GM19324 (cell line): ENCODE results near the gene BEND6.
A peak's percentile ranks its signal among the peaks of the same experiment; 100 is the strongest.

Source experiments
- ATAC-seq: cut with Tn5 transposase; IDR thresholded peaks from one replicate; pipeline ENCODE4 v1.9.1; 2021; ENCODE audit warnings: mild to moderate bottlenecking, moderate library complexity; ENCODE audit not compliant: unreplicated experiment, low FRiP score

BEND6 gene, protein sequence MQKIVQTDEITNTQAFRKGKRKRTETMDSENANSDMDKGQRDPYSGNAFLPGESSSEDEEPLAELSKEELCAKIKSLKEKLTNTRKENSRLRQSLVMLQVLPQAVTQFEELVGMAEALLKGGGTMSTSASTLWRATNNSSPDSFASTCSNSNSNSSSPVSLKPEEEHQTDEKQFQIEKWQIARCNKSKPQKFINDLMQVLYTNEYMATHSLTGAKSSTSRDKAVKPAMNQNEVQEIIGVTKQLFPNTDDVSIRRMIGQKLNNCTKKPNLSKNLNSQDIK

DNA sequence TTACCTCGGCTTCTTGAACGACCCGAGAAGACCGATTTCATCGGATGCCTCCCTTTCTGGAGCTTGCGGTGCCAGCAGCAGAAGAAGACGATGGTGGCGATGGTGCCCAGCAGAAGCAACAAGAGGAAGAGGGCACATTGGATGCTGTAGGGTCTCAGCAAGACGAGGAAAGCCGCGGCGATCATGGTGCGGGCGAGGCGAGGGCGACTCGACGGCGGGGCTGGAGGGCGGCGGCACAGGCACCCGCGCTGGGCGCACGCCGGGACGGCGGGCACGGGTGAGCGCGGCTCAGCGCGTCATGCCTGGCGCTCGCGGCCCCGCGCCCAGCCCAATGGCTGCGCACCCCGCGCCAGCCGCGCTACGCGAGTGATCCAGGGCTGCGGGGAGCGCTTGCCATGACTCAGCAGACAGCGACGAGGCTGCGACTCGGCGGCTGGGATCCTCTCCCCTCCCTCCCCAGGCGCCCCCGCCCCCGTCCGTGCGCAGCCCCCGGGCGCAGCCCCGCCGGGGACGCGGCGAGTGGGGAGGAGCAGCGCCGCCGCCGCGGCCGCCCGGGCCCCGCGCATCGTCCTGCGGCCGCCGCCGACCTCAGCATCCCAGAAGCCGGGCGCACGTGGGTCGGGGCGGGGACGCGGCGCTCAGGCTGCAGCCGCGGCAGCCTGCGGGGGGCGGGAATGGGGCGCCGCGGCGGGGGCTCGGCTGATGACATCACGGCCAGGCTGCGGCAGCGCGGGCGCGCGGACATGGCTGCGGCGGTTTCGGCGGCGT lies at the start of gene BEND6:
TSS of gene BEND6 (plus strand) at position 705 of the 768 bp plus-strand sequence. CDS start 26,704 bp downstream, outside the sequence.
- peak; percentile 57 for ATAC-seq

- ATAC-seq: no peak
Measured at GRCh38 chr6:56905378-56905777, 49.5 kb upstream of the BEND6 start.

DNA sequence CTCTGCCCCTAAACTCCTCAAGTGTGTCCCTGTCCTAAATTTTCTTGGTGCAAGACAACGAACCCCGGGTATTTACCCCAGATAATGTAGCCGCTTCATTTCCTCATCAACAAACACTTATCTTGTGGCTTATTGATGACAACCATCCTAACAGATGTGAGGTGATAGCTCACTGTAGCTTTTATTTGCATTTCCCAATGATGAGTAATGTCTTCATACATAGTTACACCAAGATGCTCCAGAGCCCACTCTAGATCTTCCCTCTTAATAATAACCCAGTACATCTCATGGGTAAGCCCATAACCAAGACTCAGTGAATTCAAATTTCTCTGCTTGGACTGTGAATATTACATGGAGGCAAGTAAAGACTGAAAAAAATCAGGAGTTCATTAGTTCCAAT lies 48.2 kb upstream of the BEND6 start:
- no peak for ATAC-seq

- ATAC-seq: no peak
Measured at GRCh38 chr6:56909115-56909907, 45.6 kb upstream of the BEND6 start.

DNA sequence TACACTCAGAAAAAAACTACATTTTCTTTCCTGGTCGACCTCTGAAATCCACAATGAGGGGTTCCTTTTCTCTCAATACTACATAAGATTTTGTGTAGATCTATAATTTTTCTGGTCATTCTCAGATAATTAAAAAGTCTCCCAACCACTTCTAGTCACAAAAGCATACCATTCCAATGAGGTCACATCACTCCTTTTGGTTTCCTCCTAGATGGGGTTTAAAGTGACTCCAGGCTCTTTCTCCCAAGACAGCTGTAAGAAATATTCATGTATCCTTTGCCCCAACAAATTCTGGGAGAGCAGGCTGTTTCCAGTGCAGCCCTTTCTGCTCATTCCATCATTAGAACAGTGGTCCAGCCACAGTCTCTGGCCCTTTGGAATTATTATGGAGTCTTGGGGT lies 43.1 kb upstream of the BEND6 start:
- ATAC-seq: no peak

- ATAC-seq: no peak
Measured at GRCh38 chr6:56913285-56914074, 41.4 kb upstream of the BEND6 start.

- no peak for ATAC-seq
Measured at GRCh38 chr6:56914798-56915658, 39.9 kb upstream of the BEND6 start.

- no peak for ATAC-seq
Measured at GRCh38 chr6:56915832-56916231, 39.1 kb upstream of the BEND6 start.

DNA sequence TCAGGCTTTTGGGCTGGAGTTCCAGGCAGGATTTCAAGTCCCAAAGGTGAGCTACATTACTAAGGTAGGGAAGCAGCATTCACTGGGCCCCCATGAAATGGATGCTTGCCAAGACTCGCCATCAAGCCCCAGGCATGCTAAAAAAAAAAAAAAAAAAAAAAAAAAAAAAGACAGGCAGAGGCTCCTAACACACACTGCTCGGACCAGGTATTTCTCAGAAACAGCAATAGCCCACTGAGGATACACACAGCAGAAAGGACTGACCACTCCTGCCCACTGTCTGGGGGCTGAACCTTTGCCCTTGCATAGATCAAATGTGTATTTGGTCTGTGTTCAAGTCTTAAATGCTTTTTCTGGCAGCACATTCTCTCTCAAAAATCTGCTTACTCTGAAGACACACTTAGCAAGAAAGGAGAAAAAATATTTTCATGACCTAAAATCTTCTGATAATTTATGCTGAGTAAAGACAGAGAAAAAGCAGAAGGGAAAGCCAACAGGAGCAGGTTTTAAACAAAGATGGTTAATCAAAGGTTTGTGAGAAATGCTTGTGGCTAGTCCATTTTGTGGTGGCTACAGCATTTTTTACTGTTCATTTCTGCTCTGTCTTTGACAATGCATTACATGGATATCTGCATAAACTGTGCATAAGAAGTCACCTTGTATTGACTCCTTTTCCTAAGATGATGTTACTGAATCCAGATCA lies 37.9 kb upstream of the BEND6 start:
- no peak for ATAC-seq

GRCh38 chr6:56922645-56923044 lies 32.3 kb upstream of the BEND6 start:
- ATAC-seq: no peak

DNA sequence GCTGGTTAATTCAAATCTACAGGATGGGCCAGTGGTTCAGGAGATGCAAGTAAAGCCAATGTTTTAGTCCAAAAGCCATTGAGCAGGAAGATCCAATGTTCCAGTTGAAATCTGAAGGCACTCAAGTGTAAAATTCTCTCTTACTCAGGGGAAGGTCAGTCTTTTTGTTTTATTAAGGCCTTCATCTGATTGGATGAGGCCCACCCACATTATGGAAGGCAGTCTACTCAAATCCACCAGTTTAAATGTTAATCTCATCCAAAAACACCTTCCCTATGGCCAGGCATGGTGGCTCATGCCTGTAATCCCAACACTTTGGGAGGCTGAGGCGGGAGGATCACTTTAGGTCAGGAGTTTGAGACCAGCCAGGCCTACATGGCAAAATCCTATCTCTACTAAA lies 31.3 kb upstream of the BEND6 start:
- no peak for ATAC-seq

DNA sequence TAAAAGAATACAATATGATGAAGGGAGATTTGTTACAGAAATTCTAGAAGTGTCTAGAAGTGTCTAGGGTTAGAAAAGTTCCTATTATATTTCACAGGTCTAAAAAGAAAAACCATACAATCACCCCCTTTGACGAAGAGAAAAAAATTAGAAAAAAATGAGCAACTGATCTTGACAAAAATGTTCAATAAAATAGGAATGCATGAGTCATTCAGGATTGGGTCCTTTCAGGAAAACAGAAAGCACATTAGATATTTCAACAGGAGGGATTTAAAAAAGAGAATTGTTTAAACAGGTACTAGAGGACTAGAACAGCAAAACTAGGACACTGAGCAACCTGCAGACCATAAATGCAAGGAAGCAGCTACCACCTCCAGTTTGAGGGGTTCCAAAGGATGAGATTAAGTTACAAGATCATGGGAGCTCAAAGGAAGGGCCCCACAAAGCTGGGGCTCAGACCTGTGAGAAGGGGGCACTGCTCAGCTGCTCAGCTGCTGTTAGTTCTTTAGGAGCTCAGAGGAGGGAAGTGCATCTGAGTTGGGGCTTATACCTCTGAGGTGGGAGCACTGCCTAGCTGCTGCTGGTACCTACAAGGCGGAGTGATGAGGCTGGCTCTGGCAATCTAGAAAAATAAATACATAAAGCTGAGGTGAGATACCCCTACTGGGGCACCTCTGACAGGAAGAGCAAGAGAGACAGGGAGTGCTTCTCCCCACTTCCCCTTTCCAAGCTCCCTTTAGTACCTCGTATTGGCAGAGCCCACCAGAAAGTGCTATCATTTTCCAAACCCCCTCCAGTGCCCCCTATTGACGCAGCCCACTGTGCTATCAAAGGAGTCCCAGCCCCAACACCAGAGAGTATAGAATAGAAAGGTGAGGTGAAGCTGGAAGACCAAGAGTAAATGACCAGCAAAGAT lies 27.1 kb upstream of the BEND6 start:
- no peak for ATAC-seq

GRCh38 chr6:56930846-56931245 lies 24.1 kb upstream of the BEND6 start:
- no peak for ATAC-seq

- ATAC-seq: no peak
Measured at GRCh38 chr6:56932910-56933477, 21.9 kb upstream of the BEND6 start.

DNA sequence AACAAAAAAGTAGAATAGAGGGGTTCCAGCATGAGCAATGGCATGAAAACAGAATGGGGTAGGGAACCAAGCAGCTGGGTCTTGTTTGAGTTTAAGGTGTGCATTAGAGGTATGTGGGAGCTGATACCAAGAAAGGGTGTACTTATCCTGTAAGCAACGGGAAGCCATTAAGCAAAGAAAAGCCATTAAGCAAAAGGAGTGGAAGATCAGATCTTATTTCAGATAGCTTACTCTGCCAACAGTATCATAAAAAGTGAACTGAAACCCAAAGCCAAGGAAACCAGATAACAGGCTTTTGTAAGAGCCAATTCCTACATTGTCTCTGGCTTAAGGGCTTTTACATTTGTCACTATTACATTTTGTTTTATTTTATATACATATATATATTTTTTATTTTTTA lies 21.3 kb upstream of the BEND6 start:
- ATAC-seq: no peak

DNA sequence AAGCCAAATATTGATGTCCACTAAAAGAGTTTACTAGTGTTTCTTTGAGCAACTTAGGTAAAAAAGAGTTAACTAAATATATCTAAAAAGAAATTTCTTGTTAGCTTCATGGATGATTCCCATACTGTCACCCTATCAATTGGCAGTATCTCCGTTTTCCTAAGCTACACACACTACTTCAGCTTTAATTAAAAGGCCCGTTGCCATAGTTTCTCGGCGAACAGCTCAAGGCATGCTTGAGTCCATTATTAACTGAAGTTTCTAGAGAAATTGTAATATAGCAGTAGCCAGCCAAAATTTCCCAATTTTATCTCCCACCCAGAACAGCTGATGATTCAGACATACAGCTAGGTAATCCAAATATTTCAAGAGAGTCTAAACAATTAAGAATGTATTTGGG lies 20.0 kb upstream of the BEND6 start:
- no peak for ATAC-seq

DNA sequence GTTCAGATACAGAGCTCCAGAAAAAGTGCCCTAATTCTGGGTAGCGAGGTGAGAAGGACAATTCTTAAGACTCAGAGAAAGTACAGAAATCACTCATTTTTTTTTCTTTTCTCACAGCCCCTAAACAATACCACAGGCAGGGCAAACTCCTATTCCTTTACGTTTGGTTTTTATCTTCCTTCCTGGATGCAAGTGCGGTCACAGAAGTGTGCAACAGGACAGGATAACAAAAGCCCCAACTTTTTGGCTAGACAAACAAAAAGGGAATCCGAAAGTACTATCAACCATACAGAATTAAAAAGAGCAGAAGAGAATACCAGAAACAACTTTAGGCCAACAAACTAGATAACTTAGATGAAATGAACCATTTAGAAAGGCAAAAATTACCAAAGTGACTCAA lies 18.4 kb upstream of the BEND6 start:
- no peak for ATAC-seq
